GM18909 (cell line): Measurements from ENCODE around the gene PDS5B.
"Not testable (repeated sequence)": the region's sequence is repeated elsewhere in the genome, so short reads cannot be mapped to it uniquely, and the experiment has no call there.

Experiments used
- ATAC-seq: cut with Tn5 transposase; IDR thresholded peaks from one replicate; pipeline ENCODE4 v1.9.1; 2021; ENCODE audit warnings: mild to moderate bottlenecking; ENCODE audit not compliant: unreplicated experiment, poor library complexity

PDS5B gene

DNA sequence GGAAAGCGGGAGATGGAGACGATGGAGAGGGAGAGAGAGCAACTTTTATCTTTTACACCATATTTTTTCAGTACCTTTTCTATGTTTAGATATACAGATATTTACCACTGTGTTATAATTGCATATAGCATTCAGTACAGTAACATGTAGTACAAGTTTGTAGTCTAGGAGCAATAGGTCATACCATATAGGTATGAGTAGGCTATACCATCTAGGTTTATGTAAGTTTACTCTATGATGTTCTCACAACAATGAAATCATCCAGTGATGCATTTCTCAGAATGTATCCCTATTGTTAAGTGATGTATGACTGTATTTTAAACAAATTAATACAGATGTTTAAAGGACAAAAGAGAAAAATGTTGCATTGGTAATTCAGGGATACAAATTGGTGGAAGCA is 136.1 kb downstream of the PDS5B start:
- ATAC-seq: no peak

DNA sequence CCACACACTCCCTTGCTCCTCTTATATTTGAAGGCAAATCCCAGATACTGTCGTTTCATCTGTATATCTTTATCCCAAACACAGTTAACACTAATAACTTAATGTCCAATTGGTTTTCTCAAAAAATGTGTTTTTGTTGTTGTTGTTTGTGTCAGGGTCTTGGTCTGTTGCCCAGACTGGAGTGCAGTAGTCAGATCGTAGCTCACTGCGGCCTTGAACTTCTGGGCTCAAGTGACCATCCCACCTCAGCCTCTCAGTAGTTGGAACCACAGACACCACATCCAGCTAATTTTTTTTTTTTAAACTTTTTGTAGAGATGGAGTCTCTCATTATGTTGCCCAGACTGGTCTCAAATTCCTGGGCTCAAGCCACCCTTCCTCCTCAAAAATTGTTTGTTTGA is 137.7 kb downstream of the PDS5B start:
- ATAC-seq: no peak

DNA sequence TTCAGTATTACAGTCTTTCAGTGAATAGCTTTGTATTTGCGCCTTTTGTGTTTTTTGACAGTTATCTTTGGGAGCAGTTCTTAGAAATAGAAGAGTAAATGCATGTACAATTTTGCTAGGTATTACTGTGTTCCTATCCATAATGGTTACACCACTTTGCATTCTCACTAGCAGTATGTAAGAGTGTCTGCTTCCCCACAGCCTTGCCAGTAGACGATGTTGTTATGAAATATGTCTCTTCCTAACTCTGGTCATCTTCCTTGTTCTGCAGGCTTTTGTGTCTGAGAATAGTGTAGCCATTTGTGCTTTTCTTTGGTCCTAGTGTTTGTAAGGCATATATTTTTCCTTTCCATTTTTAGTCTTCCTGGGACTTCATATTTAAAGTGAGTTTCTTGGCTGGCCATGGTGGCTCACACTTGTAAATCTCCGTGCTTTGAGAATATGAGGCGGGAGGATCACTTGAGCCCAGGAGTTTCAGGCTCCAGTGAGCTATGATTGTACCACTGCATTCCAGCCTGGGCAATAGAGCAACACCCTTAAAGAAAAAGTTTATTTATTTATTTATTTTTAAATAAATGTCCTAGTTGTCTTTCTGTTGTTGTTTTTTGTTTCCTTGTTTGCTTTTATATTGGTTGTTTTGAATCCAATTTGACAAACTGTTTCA is 140.3 kb downstream of the PDS5B start:
- ATAC-seq: no peak

DNA sequence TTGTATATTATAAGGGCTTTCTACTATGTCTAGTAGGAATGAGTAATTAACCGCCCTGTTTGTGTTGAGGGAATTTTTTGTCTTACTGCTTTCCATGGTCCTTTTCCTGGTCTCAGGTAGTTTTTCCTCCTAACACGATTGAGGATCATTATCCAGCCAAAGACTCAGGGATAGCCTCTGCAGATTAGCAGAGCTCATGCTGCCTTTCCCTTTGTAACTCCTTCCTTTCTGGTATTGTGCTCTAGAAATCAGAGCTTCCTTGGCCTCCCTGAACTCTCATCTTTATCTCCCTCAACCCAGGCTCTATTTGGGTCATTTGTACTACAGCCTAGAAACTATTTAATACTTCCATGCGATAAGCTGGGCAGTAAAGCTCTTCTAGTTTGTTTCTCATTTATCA is 142.1 kb downstream of the PDS5B start:
- no peak for ATAC-seq

DNA sequence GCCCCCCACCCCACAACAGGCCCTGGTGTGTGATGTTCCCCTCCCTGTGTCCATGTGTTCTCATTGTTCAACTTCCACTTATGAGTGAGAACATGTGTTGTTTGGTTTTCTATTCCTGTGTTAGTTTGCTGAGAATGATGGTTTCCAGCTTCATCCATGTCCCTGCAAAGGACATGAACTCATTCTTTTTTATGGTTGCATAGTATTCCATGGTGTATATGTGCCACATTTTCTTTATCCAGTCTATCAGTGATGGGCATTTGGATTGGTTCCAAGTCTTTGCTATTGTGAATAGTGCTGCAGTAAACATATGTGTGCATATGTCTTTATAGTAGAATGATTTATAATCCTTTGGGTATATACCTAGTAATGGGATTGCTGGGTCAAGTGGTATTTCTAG is 142.8 kb downstream of the PDS5B start:
- not testable (repeated sequence) for ATAC-seq

DNA sequence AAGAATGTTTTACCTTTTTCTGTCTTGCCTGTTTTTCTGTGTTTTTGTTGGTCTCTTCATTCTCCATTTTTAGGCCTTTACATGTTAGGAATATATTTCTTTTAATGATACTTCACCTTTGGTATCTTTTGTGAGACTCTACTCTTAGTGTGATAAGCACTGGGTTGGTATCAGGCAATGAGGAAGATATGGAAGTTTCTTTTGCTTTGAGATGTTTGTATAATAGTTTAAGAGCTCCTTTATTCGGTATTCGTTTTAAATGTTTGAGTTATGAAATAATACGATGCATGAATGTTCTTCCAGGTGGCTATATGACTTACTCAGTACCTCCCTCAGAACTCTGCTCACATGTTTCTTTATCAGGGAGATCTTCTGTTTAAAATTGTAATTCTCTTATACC is 144.8 kb downstream of the PDS5B start:
- ATAC-seq: no peak

DNA sequence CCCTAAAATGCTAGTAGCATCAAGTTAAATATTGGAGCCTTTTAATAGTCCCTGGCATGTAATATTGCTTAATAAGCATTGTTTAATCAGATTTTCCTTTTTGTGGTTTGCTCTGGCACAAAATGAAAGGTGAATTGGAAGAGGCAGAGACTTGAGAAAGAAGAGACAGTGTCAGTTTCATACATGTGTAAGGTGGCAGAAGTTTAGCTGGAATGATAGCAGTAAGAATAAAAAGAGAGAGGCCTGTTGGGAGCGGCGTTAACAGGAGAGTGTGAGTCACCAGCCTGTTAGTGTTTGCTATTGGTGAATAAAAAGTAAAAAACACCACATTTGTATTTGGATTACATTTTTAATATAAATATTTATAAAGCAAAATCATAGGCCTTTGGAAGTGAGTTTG is 145.3 kb downstream of the PDS5B start:
- ATAC-seq: no peak

DNA sequence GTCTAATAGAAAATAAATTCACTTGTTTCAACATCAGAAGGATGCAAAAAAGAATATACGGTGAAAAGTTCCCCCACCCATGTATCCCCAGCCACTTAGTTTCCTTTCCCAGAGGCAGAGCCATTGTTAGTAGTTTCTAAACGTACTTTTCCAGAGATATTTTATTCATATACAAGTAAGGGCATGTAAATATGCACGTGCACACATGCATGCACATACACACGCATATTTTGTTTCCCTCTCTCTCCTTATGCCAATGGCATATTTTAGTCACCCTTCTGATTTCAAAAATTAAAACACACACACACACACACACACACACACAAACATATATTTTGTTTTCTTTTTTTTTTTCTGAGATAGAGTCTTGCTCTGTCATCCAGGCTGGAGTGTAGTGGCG is 147.4 kb downstream of the PDS5B start:
- ATAC-seq: no peak

DNA sequence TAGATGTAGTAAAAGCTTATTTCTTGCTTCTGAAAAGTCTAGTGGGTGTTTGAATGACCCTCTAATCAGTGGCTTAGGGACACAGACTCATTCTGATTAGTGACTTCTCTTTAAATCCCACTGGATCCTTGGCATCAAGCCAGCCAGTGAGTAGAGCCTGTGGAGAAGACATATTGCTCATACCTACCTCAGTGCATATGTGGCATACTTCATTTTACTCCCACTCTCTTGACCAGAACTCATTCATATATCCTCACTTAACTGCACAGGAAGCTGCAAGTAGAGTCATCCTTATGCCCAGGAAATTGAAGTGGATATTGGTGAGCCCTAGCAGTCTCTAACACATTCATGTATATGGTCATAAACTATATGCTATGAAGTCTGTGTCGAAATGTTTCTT is 148.3 kb downstream of the PDS5B start:
- no peak for ATAC-seq

DNA sequence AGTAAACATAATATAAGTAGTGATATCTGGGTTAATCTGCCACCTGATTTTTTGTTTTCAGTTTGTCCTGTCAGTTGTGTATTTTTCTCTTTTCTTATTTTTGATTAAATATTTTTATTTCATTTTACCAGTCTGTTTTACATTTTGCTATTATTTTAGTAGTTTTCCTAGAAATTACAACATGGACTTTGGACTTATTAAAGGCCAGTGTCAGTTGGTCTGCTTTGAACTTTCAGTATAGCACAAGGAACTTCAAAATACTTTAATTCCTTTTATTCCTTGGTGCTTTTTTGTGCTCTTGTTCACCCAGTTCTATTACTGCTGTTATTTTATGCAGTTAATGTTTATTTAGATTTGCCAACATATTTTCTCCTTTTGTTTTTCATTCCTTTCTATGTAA is 149.6 kb downstream of the PDS5B start:
- ATAC-seq: no peak

DNA sequence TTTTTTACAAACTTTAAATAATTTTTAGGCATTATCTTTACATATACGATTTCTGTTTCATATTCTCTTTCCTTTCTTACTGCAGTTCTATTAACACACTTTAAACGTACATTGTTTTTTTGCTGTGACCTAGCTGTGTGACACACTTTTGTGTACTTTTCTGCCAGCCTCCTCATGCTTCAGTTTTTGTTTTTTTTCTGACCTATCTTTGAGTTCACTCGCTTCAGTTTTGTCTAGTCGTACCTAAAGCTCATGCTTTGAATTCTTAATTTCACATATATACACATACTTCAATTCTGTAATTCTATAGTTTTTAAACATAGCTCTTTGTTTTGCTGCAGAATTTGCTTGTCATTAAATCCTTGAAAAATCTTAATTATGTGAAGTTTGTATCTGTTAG is 150.4 kb downstream of the PDS5B start:
- ATAC-seq: no peak

DNA sequence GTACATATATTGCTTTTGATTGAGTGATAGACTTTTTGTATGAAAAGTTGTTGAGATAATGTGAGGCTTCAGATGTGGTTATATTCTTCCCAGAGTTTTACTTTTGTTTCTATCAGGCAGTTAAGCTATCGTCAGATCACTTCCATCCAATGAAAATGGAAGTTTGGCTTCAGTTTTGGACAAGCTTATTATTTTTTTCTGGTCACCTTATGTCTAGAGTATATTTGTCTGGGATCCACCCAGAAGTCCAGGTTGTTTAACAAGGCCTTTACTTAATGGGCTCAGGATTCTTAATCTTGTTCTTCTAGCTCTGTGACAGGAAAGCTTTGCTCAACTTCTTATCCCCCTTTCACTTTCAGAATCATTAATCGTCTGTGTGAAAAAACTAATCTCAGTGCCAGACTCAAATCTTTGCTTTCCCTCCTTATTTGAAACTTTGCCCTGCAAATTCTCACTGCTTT is 150.9 kb downstream of the PDS5B start:
- ATAC-seq: peak; percentile 70

DNA sequence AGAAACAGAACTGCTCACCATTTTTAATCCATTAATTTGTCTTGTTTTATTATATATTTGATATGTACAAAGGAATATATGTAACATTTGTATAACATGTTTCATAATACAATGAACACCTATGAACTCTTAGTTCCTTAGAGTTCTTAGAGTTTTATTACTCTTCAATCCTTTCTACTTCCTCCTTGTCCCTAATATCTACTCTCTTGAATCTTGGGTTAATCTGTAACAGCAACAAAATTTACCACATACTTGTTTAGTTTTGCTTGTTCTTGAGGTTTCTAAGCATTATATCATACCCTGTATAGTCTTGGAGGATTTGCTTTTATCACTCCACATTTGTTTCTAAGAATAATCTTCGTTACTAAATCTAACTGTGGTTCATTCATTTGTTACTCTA is 151.4 kb downstream of the PDS5B start:
- ATAC-seq: peak; percentile 69

DNA sequence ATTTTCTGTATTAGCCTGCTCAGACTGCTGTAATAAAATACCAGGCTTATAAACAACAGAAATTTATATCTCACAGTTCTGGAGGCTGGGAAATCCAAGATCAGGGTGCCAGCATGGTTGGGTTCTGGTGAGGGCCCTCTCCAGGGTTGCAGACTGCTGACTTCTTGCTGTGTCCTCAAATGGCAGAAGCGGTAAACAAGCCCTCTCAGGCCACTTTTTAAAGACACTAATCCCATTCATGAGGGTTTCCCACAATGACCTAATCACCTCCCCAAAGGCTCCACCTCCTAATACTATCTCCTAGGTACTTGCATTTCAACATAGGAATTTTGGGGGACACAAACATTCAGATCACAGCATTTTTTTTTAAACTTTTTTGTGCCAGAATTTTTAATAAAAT is 159.3 kb downstream of the PDS5B start:
- ATAC-seq: no peak

DNA sequence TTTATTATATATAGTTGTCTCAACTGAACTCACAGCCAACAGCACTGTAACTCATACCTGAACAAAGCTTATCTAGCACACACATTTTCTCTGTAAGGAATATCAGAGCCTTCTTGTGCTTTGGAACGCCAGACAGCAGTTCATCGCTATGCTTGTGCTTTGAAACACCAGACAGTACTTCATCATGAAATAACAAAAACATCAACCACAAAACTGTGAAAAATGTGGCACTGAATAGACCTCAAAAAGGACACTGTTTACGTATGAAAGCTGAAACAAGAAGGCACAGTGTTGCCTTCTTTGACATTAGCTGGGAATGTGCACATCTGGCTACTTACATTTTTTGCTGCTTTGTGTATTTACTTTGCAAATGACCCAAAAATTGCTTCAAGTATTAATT is 160.2 kb downstream of the PDS5B start:
- ATAC-seq: no peak

DNA sequence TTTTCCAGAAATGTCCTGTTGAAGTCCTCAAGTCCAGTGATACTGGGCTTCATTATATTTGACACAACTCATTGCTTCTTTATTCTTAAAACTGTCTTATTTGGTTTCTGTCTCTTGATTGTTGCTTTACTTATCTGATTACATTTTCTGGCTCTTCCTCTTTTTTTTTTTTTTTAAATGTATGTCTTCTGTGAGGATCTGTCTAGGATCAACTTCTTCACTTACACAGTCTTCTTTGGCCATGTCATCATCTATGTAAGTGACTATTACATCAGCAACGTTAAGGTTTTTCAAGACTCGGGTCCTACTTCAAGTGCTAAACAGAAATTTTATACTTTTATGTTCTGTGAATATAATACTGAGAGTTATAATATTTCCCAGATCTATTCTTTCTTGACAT is 162.1 kb downstream of the PDS5B start:
- ATAC-seq: no peak

DNA sequence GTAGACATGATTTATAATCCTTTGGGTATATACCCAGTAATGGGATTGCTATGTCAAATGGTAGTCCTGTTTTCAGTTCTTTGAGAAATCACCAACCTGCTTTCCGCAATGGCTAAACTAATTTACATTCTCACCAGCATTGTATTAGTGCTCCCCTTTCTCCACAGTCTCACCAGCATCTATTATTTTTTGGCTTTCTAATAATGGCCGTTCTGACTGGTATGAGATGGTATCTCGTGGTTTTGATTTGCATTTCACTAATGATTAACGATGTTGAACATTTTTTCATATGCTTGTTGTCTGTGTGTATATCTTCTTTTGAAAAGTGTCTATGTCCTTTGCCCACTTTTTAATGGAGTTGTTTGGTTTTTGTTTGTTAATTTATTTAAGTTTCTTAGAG is 165.1 kb downstream of the PDS5B start:
- peak; percentile 44 for ATAC-seq

DNA sequence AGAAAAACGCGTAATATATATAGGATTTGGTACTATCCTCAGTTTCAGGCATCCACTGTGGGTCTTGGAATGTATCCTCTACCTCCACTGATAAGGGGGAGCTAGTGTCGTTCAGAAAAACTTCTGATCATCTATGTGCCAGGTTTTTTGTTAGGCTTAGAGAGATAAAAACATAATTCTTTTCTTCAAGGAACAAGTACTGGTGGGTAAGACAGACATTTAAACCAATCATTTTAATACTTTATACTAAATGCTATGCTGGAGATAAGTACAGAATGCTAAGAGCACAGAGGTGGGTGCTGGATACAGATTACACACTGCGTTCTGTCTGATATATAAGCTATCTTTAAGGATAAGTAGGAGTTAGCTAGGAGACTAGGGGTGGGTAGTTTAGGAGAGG is 166.1 kb downstream of the PDS5B start:
- no peak for ATAC-seq

DNA sequence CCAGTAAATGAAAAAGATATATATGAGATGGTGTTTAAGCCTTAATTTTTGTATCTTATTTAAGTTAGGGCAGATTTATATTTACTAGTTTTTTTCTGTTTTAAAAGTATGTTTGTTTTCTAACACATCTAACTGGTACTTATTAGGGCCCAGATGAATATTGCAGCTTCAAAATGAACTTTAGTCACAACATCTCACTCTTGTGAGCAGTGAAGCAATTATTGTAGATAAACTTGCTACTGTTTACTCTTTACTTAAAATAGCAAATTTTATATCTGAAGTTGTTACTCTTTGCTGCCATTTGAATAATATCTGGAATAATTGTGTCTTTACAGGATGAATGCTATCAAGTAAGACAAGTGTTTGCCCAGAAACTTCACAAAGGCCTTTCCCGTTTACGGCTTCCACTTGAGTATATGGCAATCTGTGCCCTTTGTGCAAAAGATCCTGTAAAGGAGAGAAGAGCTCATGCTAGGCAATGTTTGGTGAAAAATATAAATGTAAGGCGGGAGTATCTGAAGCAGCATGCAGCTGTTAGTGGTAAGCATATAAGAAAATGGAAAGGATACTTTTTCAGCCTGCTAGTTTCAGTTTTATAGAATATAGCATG is 166.8 kb downstream of the PDS5B start:
- no peak for ATAC-seq

DNA sequence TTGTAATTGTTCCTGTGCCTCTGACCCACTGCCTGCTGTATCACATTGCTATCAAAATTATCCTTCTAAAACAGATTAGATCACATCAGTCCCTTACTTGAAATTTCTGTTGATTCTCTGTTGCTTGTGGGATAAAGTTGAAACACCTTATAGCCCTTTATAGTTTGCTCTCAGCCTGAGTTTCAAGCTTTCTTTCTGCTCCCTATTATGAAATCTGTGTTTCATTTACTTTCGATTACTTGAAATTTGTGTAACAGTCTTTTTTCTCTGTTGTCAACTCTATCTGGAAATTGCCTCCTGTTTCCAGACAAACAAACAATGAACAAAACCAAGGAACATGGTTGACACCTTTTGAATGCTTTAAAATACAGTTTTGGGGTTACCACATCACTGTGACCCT is 167.9 kb downstream of the PDS5B start:
- no peak for ATAC-seq

DNA sequence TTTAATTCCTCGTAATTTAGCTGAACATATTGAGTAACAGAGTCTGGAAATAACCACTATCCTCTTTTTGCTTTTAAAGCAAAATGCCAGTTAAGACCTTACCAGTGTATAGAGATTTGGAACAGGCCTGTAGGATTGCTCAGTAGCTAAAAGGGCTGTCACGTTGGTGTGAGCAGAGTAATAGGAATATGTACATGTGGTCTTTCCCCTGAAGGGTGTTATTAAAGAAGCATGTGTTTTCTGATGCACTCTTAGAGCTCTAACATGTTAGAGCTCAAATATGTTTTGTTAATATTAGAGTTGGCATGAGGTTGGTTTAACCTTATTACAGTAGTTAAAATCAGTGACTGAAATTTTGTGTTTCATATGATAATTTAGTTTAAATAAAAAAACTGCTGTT is 172.9 kb downstream of the PDS5B start:
- no peak for ATAC-seq

DNA sequence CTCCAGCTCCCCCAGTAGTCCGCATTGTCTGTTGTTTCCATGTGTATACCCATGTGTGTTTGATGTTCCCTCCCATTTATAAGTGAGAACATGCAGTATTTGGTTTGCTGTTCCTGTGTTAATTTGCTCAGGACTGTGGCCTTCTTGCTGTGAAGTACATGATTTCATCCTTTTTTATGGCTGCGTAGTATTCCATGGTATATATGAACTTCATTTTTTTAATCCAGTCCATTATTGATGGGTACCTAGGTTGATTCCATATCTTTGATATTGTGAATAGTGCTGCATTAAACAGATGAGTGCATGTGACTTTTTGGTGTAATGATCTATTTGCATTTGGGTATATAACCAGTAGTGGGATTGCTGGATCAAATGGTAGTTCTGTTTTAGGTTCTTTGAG is 175.2 kb downstream of the PDS5B start:
- no peak for ATAC-seq
